Mesendoderm (in vitro differentiated cells): ENCODE data around the gene PNRC2.
"Not testable (repeated sequence)": the region's sequence is repeated elsewhere in the genome, so short reads cannot be mapped to it uniquely, and the experiment has no call there.

Experiments used
- DNase-seq: peaks from one replicate; pipeline ENCODE4 v3.0.0; 2013
- H2AK5ac ChIP-seq: 2 replicates; pipeline ENCODE4 v1.6.1; 2013; ENCODE audit warnings: low read length, inconsistent platforms
- H2BK120ac ChIP-seq: 2 replicates; pipeline ENCODE4 v1.6.1; 2013; ENCODE audit warnings: low read depth, mild to moderate bottlenecking, low read length, moderate library complexity, mixed read lengths
- H2BK15ac ChIP-seq: replicated peaks from 2 replicates; pipeline ENCODE4 v1.6.1; 2013; ENCODE audit warnings: low read depth, mild to moderate bottlenecking, moderate library complexity
- H2BK5ac ChIP-seq: 2 replicates; pipeline ENCODE4 v1.6.1; 2013; ENCODE audit warnings: low read length, inconsistent platforms
- H3K18ac ChIP-seq: 2 replicates; pipeline ENCODE4 v1.6.1; 2013; ENCODE audit warnings: mild to moderate bottlenecking, low read length, mixed read lengths
- H3K23ac ChIP-seq: one replicate; pipeline ENCODE4 v1.6.1; 2013; ENCODE audit warnings: low read length
- H3K27ac ChIP-seq: 2 replicates; pipeline ENCODE4 v1.5.1; 2013; ENCODE audit warnings: low read depth, mild to moderate bottlenecking, inconsistent platforms, low read length, moderate library complexity
- H3K27me3 ChIP-seq: 2 replicates; pipeline ENCODE4 v1.6.1; 2013; ENCODE audit warnings: low read length, control low read depth, mild to moderate bottlenecking, inconsistent platforms; ENCODE audit not compliant: insufficient read depth, poor library complexity
- H3K36me3 ChIP-seq: 2 replicates; pipeline ENCODE4 v1.6.1; 2013; ENCODE audit warnings: low read length, inconsistent platforms; ENCODE audit not compliant: control insufficient read depth, insufficient read depth
- H3K4ac ChIP-seq: one replicate; pipeline ENCODE4 v1.6.1; 2013; ENCODE audit warnings: low read depth, mild to moderate bottlenecking, low read length, moderate library complexity
- H3K4me1 ChIP-seq: 2 replicates; pipeline ENCODE4 v1.6.1; 2013; ENCODE audit warnings: low read depth, low read length, inconsistent platforms; ENCODE audit not compliant: control insufficient read depth
- H3K4me2 ChIP-seq: 2 replicates; pipeline ENCODE4 v1.6.1; 2013; ENCODE audit warnings: low read length
- H3K4me3 ChIP-seq: 2 replicates; pipeline ENCODE4 v1.5.1; 2013; ENCODE audit warnings: mild to moderate bottlenecking, low read length
- H3K56ac ChIP-seq: one replicate; pipeline ENCODE4 v1.6.1; 2013; ENCODE audit warnings: low read length
- H3K79me1 ChIP-seq: 2 replicates; pipeline ENCODE4 v1.6.1; 2013; ENCODE audit warnings: low read length, inconsistent platforms
- H3K79me2 ChIP-seq: 2 replicates; pipeline ENCODE4 v1.6.1; 2013; ENCODE audit warnings: mild to moderate bottlenecking, low read length; ENCODE audit not compliant: control insufficient read depth, insufficient read depth
- H3K9ac ChIP-seq: 2 replicates; pipeline ENCODE4 v1.6.1; 2013; ENCODE audit warnings: low read length, inconsistent platforms
- H4K5ac ChIP-seq: one replicate; pipeline ENCODE4 v1.6.1; 2013; ENCODE audit warnings: low read length
- H4K8ac ChIP-seq: one replicate; pipeline ENCODE4 v1.6.1; 2013; ENCODE audit warnings: low read depth, mild to moderate bottlenecking, control low read depth, low read length, moderate library complexity
- WGBS: extraction: QIAGEN DNeasy Blood & Tissue Kit; methylation state at CpG from one replicate; pipeline ENCODE4 v1.1.7; 2013; ENCODE audit warnings: low lambda C conversion rate, missing lambda C conversion rate; ENCODE audit not compliant: insufficient coverage; ENCODE audit errors: extremely low coverage; 5-methylcytosine and 5-hydroxymethylcytosine counted together

Gene PNRC2

GRCh38 chr1:23987038-23987437, 27.4 kb downstream of the PNRC2 start:
- H3K27me3 ChIP-seq, H4K5ac ChIP-seq, H3K79me2 ChIP-seq, H3K27ac ChIP-seq, H3K18ac ChIP-seq, DNase-seq, H3K9ac ChIP-seq, H3K4me2 ChIP-seq, H3K4ac ChIP-seq, H2BK5ac ChIP-seq, H3K23ac ChIP-seq, H4K8ac ChIP-seq, H3K56ac ChIP-seq, H3K79me1 ChIP-seq, H2AK5ac ChIP-seq, H2BK120ac ChIP-seq, H2BK15ac ChIP-seq, H3K4me1 ChIP-seq, H3K36me3 ChIP-seq, H3K4me3 ChIP-seq: not testable (repeated sequence)
- WGBS: no CpG with 5 or more reads among the region's 23 CpGs

GRCh38 chr1:23989263-23989662, 29.6 kb downstream of the PNRC2 start:
- H2BK15ac ChIP-seq: no peak overlapping the region
- no CpG with 5 or more reads among the region's 3 CpGs for WGBS

GRCh38 chr1:23992011-23992410, 32.4 kb downstream of the PNRC2 start:
- not testable (repeated sequence) for H4K5ac ChIP-seq, H2AK5ac ChIP-seq, H3K56ac ChIP-seq, H2BK5ac ChIP-seq, H4K8ac ChIP-seq, H3K4me1 ChIP-seq, H3K79me2 ChIP-seq, H3K79me1 ChIP-seq, H3K27ac ChIP-seq, DNase-seq, H3K27me3 ChIP-seq, H3K4me3 ChIP-seq, H3K18ac ChIP-seq, H2BK15ac ChIP-seq, H3K4me2 ChIP-seq, H3K23ac ChIP-seq, H2BK120ac ChIP-seq, H3K4ac ChIP-seq, H3K36me3 ChIP-seq, H3K9ac ChIP-seq
- WGBS: no CpG with 5 or more reads among the region's 13 CpGs

More at GRCh38 chr1:23989263-23989662, 29.6 kb downstream of the PNRC2 start:
- no peak overlapping the region for H2AK5ac ChIP-seq
- DNase-seq: no peak
- H3K27ac ChIP-seq: no peak overlapping the region
- H3K4me1 ChIP-seq: no peaks in the 10 kb centered on the region
- no peak overlapping the region for H2BK120ac ChIP-seq
- H3K36me3 ChIP-seq: no peaks in the 10 kb centered on the region
- H2BK5ac ChIP-seq: no peak overlapping the region
- no peak overlapping the region for H3K56ac ChIP-seq
- H3K4me3 ChIP-seq: no peak overlapping the region
- no peak overlapping the region for H3K18ac ChIP-seq
- no peak overlapping the region for H4K5ac ChIP-seq
- H3K79me2 ChIP-seq: no peaks in the 10 kb centered on the region
- H3K27me3 ChIP-seq: no peaks in the 10 kb centered on the region
- no peak overlapping the region for H4K8ac ChIP-seq
- no peak overlapping the region for H3K4ac ChIP-seq
- no peaks in the 10 kb centered on the region for H3K79me1 ChIP-seq
- H3K4me2 ChIP-seq: no peak overlapping the region
- no peak overlapping the region for H3K9ac ChIP-seq
- no peak overlapping the region for H3K23ac ChIP-seq

- Histone ChIP-seq H3K79me2 (no peaks in the 10 kb centered on the region), H3K56ac (no peak overlapping the region), H3K23ac (no peak overlapping the region), H2AK5ac (no peak overlapping the region), H3K4me3 (no peak overlapping the region), H4K8ac (no peak overlapping the region), H3K27me3 (no peaks in the 10 kb centered on the region), H3K79me1 (no peaks in the 10 kb centered on the region), H3K4ac (no peak overlapping the region), H2BK120ac (no peak overlapping the region), H2BK15ac (no peak overlapping the region), H2BK5ac (no peak overlapping the region), H3K27ac (no peak overlapping the region), H3K18ac (no peak overlapping the region), H3K4me1 (no peaks in the 10 kb centered on the region), H4K5ac (no peak overlapping the region), H3K9ac (no peak overlapping the region), H3K4me2 (no peak overlapping the region), H3K36me3 (no peaks in the 10 kb centered on the region)
- no CpG with 5 or more reads among the region's 13 CpGs for WGBS
- DNase-seq: no peak
Measured at GRCh38 chr1:23995431-23995837, 35.8 kb downstream of the PNRC2 start.

- WGBS: no CpG with 5 or more reads among the region's 10 CpGs
- Histone ChIP-seq H3K4ac (no peak overlapping the region), H3K4me1 (no peaks in the 10 kb centered on the region), H3K27me3 (no peaks in the 10 kb centered on the region), H2BK15ac (no peak overlapping the region), H3K36me3 (no peaks in the 10 kb centered on the region), H3K79me1 (no peaks in the 10 kb centered on the region), H2BK5ac (no peak overlapping the region), H2AK5ac (no peak overlapping the region), H3K56ac (no peak overlapping the region), H3K9ac (no peak overlapping the region), H3K27ac (no peak overlapping the region), H3K4me2 (no peak overlapping the region), H3K79me2 (no peaks in the 10 kb centered on the region), H3K18ac (no peak overlapping the region), H4K5ac (no peak overlapping the region), H2BK120ac (no peak overlapping the region), H3K4me3 (no peak overlapping the region), H4K8ac (no peak overlapping the region), H3K23ac (no peak overlapping the region)
- no peak for DNase-seq
Measured at GRCh38 chr1:23996700-23997229, 37.1 kb downstream of the PNRC2 start.

- H3K4ac ChIP-seq: no peak overlapping the region
- H3K4me3 ChIP-seq: no peak overlapping the region
- no peak overlapping the region for H3K4me2 ChIP-seq
- no CpG with 5 or more reads among the region's 1 CpG for WGBS
- H3K9ac ChIP-seq: no peak overlapping the region
- no peaks in the 10 kb centered on the region for H3K79me1 ChIP-seq
- no peak overlapping the region for H3K18ac ChIP-seq
- no peak overlapping the region for H2BK15ac ChIP-seq
- no peak overlapping the region for H3K23ac ChIP-seq
- no peak for DNase-seq
- H3K36me3 ChIP-seq: no peaks in the 10 kb centered on the region
- no peak overlapping the region for H2BK5ac ChIP-seq
- no peak overlapping the region for H2AK5ac ChIP-seq
- no peak overlapping the region for H4K5ac ChIP-seq
- H3K4me1 ChIP-seq: no peaks in the 10 kb centered on the region
- no peak overlapping the region for H3K56ac ChIP-seq
- no peaks in the 10 kb centered on the region for H3K27me3 ChIP-seq
- H3K79me2 ChIP-seq: no peaks in the 10 kb centered on the region
- H4K8ac ChIP-seq: no peak overlapping the region
- no peak overlapping the region for H2BK120ac ChIP-seq
- no peak overlapping the region for H3K27ac ChIP-seq
Measured at GRCh38 chr1:23997812-23998211, 38.2 kb downstream of the PNRC2 start.
